GM06990 (cell line): ENCODE results near the gene RPTOR.

ENCODE experiments used
- DNase-seq: peaks from one replicate; pipeline ENCODE4 v3.0.0-alpha.2; 2011; ENCODE audit not compliant: insufficient read length; ENCODE audit errors: extremely low read depth
- H3K27me3 ChIP-seq: replicated peaks from 2 replicates; pipeline ENCODE4 v1.6.0; 2011; ENCODE audit warnings: low read length; ENCODE audit not compliant: control insufficient read depth, insufficient read depth
- H3K36me3 ChIP-seq: 2 replicates; pipeline ENCODE4 v1.5.1; 2011; ENCODE audit warnings: low read length; ENCODE audit not compliant: control insufficient read depth, insufficient read depth
- H3K4me3 ChIP-seq: replicated peaks from 2 replicates; pipeline ENCODE4 v1.5.1; 2011; ENCODE audit warnings: low read depth, mild to moderate bottlenecking, control low read depth, low read length
- CTCF ChIP-seq: IDR thresholded peaks from 2 replicates; pipeline ENCODE4 v1.5.1; 2011; ENCODE audit warnings: low read length, control low read depth, mild to moderate bottlenecking, inconsistent platforms; ENCODE audit not compliant: insufficient read depth, poor library complexity, severe bottlenecking

RPTOR gene

DNA sequence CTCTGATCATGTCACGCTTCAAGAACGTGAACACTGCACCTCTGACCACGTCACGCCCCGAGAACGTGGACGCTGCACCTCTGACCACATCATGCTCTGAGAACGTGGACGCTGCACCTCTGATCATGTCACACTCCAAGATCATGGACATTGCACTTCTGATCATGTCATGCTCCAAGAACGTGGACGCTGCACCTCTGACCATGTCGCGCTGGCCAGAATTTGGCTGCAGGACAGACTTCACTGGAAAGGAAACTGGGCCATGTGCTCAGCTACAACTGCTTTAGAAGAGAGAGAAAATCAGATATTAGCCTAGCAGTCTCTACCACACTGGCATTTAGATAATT, 182.7 kb downstream of the RPTOR start:
- Histone ChIP-seq H3K4me3 (no peak overlapping the region), H3K36me3 (peaks cover 1% of the 10 kb centered on the region; the same call in 1 of the 2 replicates), H3K27me3 (no peaks in the 10 kb centered on the region)
- DNase-seq, result no peak
- no peak for TF ChIP-seq CTCF

GRCh38 chr17:80729016-80729415, 184.4 kb downstream of the RPTOR start:
- DNase-seq, result no peak
- Histone ChIP-seq H3K36me3 (peaks cover 1% of the 10 kb centered on the region; the same call in 1 of the 2 replicates), H3K27me3 (no peaks in the 10 kb centered on the region), H3K4me3 (no peak overlapping the region)
- no peak for TF ChIP-seq CTCF

DNA sequence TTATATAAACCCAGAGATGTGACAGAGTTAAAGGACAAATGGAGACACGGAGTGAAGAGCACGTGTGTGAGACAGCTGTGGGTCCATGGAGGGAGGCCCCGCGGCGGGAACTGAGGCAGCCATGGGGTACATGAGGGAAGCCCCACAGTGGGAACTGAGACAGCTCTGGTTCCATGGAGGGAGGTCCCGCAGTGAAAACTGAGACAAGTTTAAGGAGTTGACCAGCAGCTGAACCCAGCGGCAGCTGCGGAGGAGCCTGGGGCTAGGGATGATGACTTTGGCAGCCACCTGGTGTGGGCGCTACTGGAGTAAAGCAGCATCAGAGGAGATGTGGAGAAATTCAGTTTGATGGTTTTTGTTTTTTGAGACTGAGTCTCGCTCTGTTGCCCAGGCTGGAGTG, 185.1 kb downstream of the RPTOR start:
- DNase-seq, result no peak
- no peak for TF ChIP-seq CTCF
- H3K27me3 ChIP-seq, result no peaks in the 10 kb centered on the region
- H3K36me3 ChIP-seq, result peaks cover 1% of the 10 kb centered on the region; the same call in 1 of the 2 replicates
- H3K4me3 ChIP-seq, result no peak overlapping the region

- peaks cover 1% of the 10 kb centered on the region; the same call in 1 of the 2 replicates for H3K36me3 ChIP-seq
- H3K4me3 ChIP-seq, result no peak overlapping the region
- TF ChIP-seq CTCF, result no peak
- no peak for DNase-seq
- no peaks in the 10 kb centered on the region for H3K27me3 ChIP-seq
Measured at GRCh38 chr17:80730739-80731138, 186.1 kb downstream of the RPTOR start.

- no peak for TF ChIP-seq CTCF
- Histone ChIP-seq H3K4me3 (no peak overlapping the region), H3K36me3 (peaks cover 1% of the 10 kb centered on the region; the same call in 1 of the 2 replicates), H3K27me3 (no peaks in the 10 kb centered on the region)
- no peak for DNase-seq
Measured at GRCh38 chr17:80731323-80731722, 186.7 kb downstream of the RPTOR start.

- no peak for TF ChIP-seq CTCF
- H3K27me3 ChIP-seq, result no peaks in the 10 kb centered on the region
- H3K4me3 ChIP-seq, result no peak overlapping the region
- DNase-seq, result no peak
- H3K36me3 ChIP-seq, result no peaks in the 10 kb centered on the region; the same call in 1 of the 2 replicates
Measured at GRCh38 chr17:80732268-80732667, 187.6 kb downstream of the RPTOR start.
